GM04504 (cell line): ENCODE measurements around the gene TM4SF20.

ENCODE experiments used
- DNase-seq: peaks from one replicate; pipeline ENCODE4 v3.0.0-alpha.2; 2012; ENCODE audit warnings: low read depth

The TM4SF20 gene

DNA sequence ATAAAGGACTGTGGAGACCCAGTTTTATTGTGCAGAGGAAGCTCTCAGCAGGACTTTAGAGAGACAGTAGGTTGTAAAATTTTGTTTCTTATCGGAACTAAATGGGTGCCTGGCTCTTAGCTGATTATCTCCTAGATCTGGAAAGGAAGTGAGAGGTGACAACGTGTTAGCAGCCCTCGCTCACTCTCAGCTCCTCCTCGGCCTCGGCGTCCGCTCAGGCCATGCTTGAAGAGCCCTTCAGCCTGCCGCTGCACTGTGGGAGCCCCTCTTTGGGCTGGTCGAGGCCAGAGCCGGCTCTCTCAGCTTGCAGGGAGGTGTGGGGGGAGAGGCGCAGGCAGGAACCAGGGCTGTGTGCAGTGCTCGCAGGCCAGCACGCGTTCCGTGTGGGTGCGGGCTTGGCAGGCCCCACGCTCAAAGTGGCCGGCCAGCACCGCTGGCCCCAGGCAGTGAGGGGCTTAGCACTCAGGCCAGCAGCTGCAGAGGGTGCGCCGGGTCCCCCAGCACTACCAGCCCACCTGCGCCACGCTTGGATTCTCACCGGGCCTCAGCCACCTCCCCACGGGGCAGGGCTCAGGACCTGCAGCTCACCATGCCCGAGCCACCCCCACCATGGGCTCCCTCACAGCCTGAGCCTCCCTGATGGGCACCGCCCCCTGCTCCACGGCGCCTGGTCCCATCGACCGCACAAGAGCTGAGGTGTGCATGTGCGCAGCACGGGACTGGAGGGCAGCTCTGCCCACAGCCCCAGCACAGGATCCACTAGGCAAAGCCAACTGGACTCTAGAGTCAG, 58.6 kb downstream of the TM4SF20 start:
- no peak for DNase-seq

DNA sequence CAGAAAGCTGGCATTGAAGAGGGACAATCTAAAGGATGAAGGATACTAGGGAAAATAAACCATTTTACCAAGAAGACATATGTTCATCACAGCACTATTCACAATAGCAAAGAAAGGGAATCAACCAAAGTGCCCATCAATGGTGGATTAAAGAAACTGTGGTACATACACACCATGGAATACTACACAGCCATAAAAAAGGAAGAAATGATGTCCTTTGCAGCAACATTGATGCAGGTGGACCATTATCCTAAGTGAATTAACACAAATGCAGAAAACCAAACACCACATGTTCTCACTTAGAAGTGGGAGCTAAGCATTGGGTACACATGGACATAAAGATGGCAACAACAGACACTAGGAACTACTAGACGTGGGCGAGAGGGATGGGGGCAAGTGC, 61.3 kb downstream of the TM4SF20 start:
- DNase-seq: no peak

DNA sequence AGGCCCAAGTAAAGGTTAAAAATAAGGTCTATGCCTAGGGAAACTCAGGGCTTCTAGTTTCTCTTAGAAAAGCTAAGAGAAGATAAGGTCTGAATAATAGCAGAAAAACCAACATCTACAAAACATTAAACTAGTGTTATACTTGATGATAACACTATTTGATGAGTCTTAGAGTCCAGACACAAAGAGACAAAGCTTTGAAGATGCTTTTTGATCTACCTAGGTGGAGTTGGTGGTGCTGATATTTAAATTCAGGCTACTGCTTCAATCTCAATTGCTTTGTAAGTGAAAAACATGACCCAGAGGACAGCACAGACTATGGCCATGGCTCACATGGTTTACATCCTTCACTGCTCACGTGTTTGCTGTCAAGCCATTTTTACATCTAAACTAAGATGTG, 65.8 kb downstream of the TM4SF20 start:
- DNase-seq: no peak

DNA sequence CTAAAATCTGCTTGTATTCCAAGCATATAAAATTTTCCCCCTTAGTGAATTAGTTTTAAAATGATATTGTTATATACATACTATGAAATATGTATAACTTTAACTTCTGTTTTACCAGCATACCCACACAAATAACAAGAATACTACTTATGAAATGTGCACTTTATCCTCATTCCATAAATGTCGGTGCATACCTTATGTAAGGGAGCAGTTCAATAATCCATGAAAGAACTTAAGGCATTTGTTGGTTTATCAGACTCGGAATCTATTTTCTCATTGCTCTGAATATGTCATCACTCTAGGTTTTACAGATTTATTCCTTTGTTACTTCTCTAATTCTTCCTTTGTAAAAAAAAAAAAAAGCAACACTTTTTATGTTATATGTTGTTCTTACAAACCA, 66.5 kb downstream of the TM4SF20 start:
- DNase-seq: no peak
